GM19099 (cell line): ENCODE measurements around the gene SLC37A2.

Experiments
- POLR2A ChIP-seq: IDR thresholded peaks from 3 replicates; pipeline ENCODE4 v1.6.1; 2011; ENCODE audit warnings: low read depth; ENCODE audit not compliant: insufficient read length; ENCODE audit errors: extremely low read depth

SLC37A2 gene

GRCh38 chr11:125079878-125080530 is 16.9 kb downstream of the SLC37A2 start:
- TF ChIP-seq POLR2A = no peak

GRCh38 chr11:125080531-125080911 is 17.4 kb downstream of the SLC37A2 start:
- TF ChIP-seq POLR2A = no peak

- TF ChIP-seq POLR2A = no peak
Measured at GRCh38 chr11:125081098-125081798, 18.1 kb downstream of the SLC37A2 start.

- TF ChIP-seq POLR2A = no peak
Measured at GRCh38 chr11:125082040-125082439, 18.9 kb downstream of the SLC37A2 start.

GRCh38 chr11:125082611-125083311 is 19.7 kb downstream of the SLC37A2 start:
- TF ChIP-seq POLR2A = no peak

GRCh38 chr11:125083312-125084056 is 20.4 kb downstream of the SLC37A2 start:
- no peak for TF ChIP-seq POLR2A

DNA sequence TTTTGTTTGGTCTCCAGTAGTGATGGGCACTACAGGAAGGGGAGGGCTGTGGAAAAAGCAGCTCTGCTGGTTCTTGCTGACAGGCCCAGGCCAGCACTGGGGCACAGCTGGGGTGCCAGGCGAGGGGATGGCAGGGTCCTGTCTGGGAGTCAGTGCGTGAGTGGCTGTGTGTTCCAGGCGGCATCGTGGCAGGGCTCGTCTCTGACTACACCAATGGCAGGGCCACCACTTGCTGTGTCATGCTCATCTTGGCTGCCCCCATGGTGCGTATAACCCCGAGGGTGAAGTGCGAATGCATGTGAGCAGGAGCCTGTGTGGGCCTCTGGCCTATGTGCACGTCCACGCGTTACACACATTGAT is 20.9 kb downstream of the SLC37A2 start:
- TF ChIP-seq POLR2A = no peak

DNA sequence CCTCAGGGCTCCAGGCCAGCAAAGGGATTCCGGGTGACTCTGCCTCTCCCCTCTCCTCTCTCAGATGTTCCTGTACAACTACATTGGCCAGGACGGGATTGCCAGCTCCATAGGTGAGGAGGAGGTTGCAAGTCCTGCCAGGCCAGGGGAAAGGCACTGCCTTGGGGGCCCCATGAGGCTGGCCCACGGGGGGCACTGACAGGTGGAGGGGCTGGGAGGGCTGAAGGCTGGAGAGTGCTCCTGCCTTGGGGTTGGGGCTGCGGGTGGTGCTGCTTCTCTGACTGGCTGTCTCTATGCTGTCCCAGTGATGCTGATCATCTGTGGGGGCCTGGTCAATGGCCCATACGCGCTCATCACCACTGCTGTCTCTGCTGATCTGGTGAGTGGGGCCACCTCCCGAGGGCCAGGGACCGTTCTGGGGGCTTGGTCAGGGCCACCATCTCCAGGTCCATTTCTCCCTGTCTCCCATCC is 21.7 kb downstream of the SLC37A2 start:
- TF ChIP-seq POLR2A = no peak

DNA sequence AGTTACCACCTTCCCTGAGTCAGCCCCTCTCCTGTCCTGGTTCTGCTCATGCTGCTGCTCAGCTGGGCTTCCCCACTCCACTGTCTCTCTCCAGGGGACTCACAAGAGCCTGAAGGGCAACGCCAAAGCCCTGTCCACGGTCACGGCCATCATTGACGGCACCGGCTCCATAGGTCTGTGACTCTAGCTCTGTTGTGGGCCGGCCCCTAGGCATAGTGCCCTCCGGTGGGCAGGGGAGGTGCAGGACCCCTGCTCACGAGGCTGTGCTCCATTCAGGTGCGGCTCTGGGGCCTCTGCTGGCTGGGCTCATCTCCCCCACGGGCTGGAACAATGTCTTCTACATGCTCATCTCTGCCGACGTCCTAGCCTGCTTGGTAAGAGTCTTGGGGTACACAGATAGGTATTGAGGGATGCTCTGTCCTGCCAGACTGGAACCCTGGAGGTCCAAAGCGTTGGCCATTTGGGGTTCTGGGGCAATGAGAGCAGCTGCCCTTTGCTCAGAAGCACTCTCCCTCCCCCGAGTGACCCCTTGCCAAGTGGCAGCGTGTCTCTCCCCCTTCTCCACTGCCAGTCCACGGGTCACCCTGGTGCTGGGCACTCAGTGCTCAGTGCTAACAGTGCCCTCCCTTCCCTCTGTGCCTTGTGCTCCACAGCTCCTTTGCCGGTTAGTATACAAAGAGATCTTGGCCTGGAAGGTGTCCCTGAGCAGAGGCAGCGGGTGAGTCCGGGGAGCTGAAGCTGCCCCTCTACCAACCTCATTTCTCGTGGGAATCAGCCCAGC is 22.4 kb downstream of the SLC37A2 start:
- no peak for TF ChIP-seq POLR2A

DNA sequence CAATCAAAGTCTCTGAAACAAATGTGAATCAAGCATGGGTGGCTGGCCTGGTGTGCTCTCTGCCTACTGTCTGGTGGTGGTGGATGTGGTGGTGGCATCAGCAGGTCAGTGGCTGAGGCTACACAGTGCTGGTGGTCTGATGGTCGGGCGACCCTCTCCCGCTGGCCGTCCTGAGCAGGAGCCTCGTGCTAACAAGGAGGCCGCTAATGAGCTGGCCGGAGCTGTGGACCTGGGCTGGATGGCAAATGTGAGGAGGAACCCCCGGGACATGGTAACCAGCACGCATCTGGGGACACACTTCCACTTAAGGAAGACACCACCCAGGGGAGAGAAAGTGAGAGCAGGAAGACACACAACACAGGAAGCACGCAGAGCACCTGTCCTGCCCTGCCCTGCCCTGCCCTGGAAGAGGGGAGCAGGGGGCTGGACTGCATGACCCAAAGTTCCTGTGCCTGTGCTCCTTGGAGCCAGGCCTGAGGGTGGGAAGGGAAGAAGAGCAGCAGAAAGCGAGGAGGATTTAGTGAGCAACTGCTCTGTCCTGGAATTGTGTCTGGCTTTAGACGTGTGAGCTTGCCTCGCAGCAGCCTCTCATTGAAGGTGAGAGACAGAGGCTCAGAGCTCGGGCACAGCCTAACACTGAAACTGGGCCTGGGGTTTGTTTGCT is 23.7 kb downstream of the SLC37A2 start:
- TF ChIP-seq POLR2A = no peak

- no peak for TF ChIP-seq POLR2A
Measured at GRCh38 chr11:125088123-125088522, 25.0 kb downstream of the SLC37A2 start.

GRCh38 chr11:125088576-125089455 is 25.7 kb downstream of the SLC37A2 start:
- TF ChIP-seq POLR2A = no peak

GRCh38 chr11:125090816-125091215 is 27.7 kb downstream of the SLC37A2 start:
- no peak for TF ChIP-seq POLR2A

DNA sequence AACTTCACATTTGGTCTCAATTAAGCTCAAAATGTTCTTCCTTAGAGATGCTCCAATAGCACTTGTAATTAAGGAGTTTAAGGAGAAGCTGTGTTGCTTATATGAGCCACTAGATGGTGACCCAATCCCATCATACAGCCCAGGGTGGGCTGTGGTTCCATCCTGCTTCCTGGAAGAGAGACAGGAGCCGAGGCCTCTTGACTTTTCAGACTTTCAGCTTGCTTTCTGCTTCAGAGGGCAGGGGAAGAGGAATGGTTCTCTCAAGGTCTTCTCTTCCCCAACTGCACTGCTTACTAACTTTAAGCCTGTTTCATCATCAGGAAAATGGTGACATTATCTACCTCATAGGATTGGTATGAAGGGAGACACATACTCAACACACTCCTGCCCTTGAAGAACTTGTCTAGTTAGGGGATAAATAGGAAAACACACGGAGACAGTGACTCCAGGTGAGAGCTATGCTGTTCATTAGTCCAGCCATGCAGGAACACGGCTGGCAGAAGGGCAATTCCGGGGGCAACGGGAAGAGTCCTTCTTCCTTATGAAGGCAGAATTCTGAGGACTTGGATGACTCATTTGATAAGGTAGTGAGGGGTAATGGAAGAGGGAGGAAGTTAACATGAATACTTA is 28.3 kb downstream of the SLC37A2 start:
- no peak for TF ChIP-seq POLR2A
